Activated CD4-positive, CD25-positive, alpha-beta regulatory T cell treated with anti-CD3 and anti-CD28 coated beads, Interleukin-2, amount 50 U/mL, for 24 hours (primary cell): ENCODE measurements around the gene ZFP62.

Experiments
- ATAC-seq, 2 donors: fragments of 150-1000 bp; cut with Tn5 transposase; one replicate each; pipeline ENCODE4 v1.10.0; 2021; ENCODE audit warnings: mild to moderate bottlenecking in 1 of 2, moderate library complexity in 1 of 2

ZFP62 gene

GRCh38 chr5:180866985-180867384 lies 5.9 kb upstream of the ZFP62 start:
- ATAC-seq, result no peak

GRCh38 chr5:180865981-180866695 lies 5.1 kb upstream of the ZFP62 start:
- ATAC-seq, result no peak

GRCh38 chr5:180862645-180863044 lies 1.6 kb upstream of the ZFP62 start:
- ATAC-seq, result no peak

GRCh38 chr5:180860273-180860886 lies 696 bp downstream of the ZFP62 start:
- ATAC-seq, result peak; percentile 66 to 69

GRCh38 chr5:180858586-180858985 lies 2.5 kb downstream of the ZFP62 start:
- no peak for ATAC-seq

GRCh38 chr5:180853848-180854176 lies 7.3 kb downstream of the ZFP62 start:
- no peak for ATAC-seq

- ATAC-seq, result no peak
Observed at GRCh38 chr5:180853121-180853847, 7.8 kb downstream of the ZFP62 start.

GRCh38 chr5:180852495-180852894 lies 8.6 kb downstream of the ZFP62 start:
- no peak for ATAC-seq

- ATAC-seq, result no peak
Observed at GRCh38 chr5:180850434-180851078, 10.5 kb downstream of the ZFP62 start.

- ATAC-seq, result no peak
Observed at GRCh38 chr5:180849827-180850226, 11.2 kb downstream of the ZFP62 start.

GRCh38 chr5:180848878-180849277 lies 12.2 kb downstream of the ZFP62 start:
- no peak for ATAC-seq

GRCh38 chr5:180848265-180848664 lies 12.8 kb downstream of the ZFP62 start:
- no peak for ATAC-seq

GRCh38 chr5:180847026-180847425 lies 14.1 kb downstream of the ZFP62 start:
- ATAC-seq, result no peak

GRCh38 chr5:180844858-180845257 lies 16.2 kb downstream of the ZFP62 start:
- ATAC-seq, result no peak

- ATAC-seq, result no peak
Observed at GRCh38 chr5:180844432-180844831, 16.6 kb downstream of the ZFP62 start.

- no peak for ATAC-seq
Observed at GRCh38 chr5:180839935-180840334, 21.1 kb downstream of the ZFP62 start.

- ATAC-seq, result no peak
Observed at GRCh38 chr5:180839227-180839626, 21.8 kb downstream of the ZFP62 start.

GRCh38 chr5:180837478-180837877 lies 23.6 kb downstream of the ZFP62 start:
- no peak for ATAC-seq

- peak; percentile 72 to 74 for ATAC-seq
Observed at GRCh38 chr5:180832638-180833068, 28.4 kb downstream of the ZFP62 start.

- ATAC-seq, result peak; percentile 70 to 75
Observed at GRCh38 chr5:180831139-180832093, 29.7 kb downstream of the ZFP62 start.

GRCh38 chr5:180830253-180831138 lies 30.6 kb downstream of the ZFP62 start:
- peak; percentile 46 to 59 for ATAC-seq
